ENCODE measurements around the gene FADS1. TPM values are rescaled to one million over a fixed set of nuclear protein-coding genes. Genes with fewer than 3 reads are reported as not detected.

FADS1 gene
- total and polyA plus RNA-seq, 2 of the 8 experiments (the other 6 are each of a cell fraction or from before 2014, with no cell fraction given), result 115 to 141 TPM

DNA sequence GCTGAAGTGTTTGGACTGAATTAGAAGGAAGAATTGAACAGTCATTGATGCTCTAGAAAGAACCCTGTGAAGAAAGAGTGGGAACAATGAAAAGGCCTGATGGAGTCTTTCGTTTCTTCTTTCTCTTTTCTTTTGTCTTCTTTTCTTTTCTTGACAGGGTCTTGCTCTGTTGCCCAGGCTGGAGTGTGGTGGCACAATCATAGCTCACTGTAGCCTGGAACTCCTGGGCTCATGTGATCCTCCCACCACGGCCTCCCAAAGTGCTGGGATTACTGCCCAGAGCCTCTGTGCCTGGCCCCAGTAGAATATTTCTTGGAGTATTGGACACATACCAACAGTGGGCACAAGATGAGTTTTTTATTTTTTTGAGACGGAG is 23.0 kb downstream of the FADS1 start (continued):
- no peak for TF ChIP-seq TEAD4 (IDR thresholded peaks at IDR 0.05; ENCODE audit: low read depth, low read length)
